GM12874 (cell line): ENCODE results near the gene LINGO1.

Source experiments
- TF ChIP-seq, protein P1 (sequence below): IDR thresholded peaks from 2 replicates; pipeline ENCODE4 v1.5.1; 2011; ENCODE audit warnings: low read depth, mild to moderate bottlenecking, control low read depth, low read length, moderate library complexity; ENCODE audit not compliant: insufficient read depth

The LINGO1 gene

DNA sequence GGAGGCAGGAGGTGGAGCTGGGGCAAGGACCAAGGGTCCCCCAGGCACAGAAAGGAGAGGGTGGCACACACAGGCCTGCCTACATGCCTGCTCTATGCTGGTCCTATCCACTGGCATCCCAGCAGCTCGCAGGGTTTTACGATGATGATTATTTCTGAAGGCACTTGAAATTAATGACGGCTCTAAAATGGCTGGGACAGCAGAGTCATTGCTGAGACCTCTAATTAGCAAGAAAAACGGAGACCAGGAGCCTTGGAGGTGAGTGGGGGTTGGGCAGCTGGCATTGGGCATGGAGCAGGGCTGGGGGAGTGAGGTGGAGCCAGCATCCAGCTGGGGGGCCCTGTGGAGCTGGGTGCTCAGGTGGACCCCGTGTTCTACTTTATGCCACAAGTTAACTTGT lies 3.5 kb upstream of the LINGO1 start:
- TF ChIP-seq, protein P1, sequence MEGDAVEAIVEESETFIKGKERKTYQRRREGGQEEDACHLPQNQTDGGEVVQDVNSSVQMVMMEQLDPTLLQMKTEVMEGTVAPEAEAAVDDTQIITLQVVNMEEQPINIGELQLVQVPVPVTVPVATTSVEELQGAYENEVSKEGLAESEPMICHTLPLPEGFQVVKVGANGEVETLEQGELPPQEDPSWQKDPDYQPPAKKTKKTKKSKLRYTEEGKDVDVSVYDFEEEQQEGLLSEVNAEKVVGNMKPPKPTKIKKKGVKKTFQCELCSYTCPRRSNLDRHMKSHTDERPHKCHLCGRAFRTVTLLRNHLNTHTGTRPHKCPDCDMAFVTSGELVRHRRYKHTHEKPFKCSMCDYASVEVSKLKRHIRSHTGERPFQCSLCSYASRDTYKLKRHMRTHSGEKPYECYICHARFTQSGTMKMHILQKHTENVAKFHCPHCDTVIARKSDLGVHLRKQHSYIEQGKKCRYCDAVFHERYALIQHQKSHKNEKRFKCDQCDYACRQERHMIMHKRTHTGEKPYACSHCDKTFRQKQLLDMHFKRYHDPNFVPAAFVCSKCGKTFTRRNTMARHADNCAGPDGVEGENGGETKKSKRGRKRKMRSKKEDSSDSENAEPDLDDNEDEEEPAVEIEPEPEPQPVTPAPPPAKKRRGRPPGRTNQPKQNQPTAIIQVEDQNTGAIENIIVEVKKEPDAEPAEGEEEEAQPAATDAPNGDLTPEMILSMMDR, result no peak

DNA sequence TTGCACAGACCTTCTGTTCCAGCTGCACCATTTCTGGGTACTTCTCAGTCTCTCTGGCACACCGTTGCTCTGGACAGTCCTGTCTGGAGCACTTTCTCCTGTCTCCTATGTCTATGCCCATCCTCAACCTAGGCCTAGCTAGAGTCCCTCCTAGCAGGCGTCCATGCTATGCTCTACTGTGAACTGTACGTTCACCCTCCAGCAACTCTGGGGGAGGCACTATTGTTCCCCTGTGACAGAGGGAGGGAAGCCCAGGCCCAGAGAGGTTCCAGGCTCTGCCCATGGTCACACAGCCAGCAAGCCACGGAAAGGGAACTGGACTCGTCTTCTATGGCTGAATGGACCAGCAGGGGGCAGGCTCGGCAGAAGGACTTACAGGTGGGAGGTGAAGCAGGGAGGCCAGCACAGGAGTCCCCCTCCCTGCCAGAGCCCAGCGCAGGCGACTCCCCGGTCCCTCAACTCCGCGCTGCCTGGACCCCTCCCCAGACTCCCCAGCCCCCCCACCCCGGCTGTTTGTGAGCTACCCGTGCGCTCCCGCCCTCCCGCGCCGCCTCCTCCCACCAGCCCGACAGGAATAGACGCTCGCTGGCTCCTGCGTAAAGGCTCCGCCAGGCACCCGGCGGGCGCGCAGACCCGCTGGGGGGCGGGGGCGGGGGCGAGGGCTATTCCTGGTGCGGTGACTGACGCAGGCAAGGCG lies 1.7 kb upstream of the LINGO1 start:
- TF ChIP-seq, protein P1, result peak; percentile 81

- TF ChIP-seq, protein P1, result no peak
Observed at GRCh38 chr15:77633913-77634265, 1.2 kb upstream of the LINGO1 start.

- TF ChIP-seq, protein P1, result peak; percentile 100
Observed at GRCh38 chr15:77633134-77633912, 611 bp upstream of the LINGO1 start.

GRCh38 chr15:77631745-77632533 lies 773 bp downstream of the LINGO1 start:
- TF ChIP-seq, protein P1, result no peak

GRCh38 chr15:77630956-77631744 lies 1.6 kb downstream of the LINGO1 start:
- TF ChIP-seq, protein P1, result no peak
